DMS79 treated with DMSO at 0.1 percent for 48 hours (cell line): Measurements from ENCODE around the gene CHIA.
"Not testable (repeated sequence)": the region's sequence is repeated elsewhere in the genome, so short reads cannot be mapped to it uniquely, and the experiment has no call there.

Experiments
- DNase-seq: peaks from one replicate; lab custom pipeline; 2025; lab: John Stamatoyannopoulos, UW

The CHIA gene

GRCh38 chr1:111285879-111286278 is 4.8 kb upstream of the CHIA start:
- no peak for DNase-seq

- no peak for DNase-seq
Observed at GRCh38 chr1:111286912-111287311, 3.7 kb upstream of the CHIA start.

GRCh38 chr1:111289371-111289770 is 1.3 kb upstream of the CHIA start:
- no peak for DNase-seq

- DNase-seq, result no peak
Observed at GRCh38 chr1:111290104-111290503, 547 bp upstream of the CHIA start.

- no peak for DNase-seq
Observed at GRCh38 chr1:111294390-111294789, 3.7 kb downstream of the CHIA start.

- DNase-seq, result no peak
Observed at GRCh38 chr1:111302374-111302773, 11.7 kb downstream of the CHIA start.

- no peak for DNase-seq
Observed at GRCh38 chr1:111309690-111310089, 19.0 kb downstream of the CHIA start.

- DNase-seq, result no peak
Observed at GRCh38 chr1:111318523-111318922, 27.9 kb downstream of the CHIA start.

- no peak for DNase-seq
Observed at GRCh38 chr1:111320066-111320879, 29.6 kb downstream of the CHIA start.

GRCh38 chr1:111323231-111323630 is 32.6 kb downstream of the CHIA start:
- DNase-seq, result no peak

GRCh38 chr1:111332190-111332589 is 41.5 kb downstream of the CHIA start:
- no peak for DNase-seq

GRCh38 chr1:111334169-111334568 is 43.5 kb downstream of the CHIA start:
- DNase-seq, result peak; percentile 32

- DNase-seq, result not testable (repeated sequence)
Observed at GRCh38 chr1:111335214-111335877, 44.7 kb downstream of the CHIA start.

- DNase-seq, result not testable (repeated sequence)
Observed at GRCh38 chr1:111338849-111339248, 48.2 kb downstream of the CHIA start.

GRCh38 chr1:111346089-111346885 is 55.6 kb downstream of the CHIA start:
- peak; percentile 90 for DNase-seq

- no peak for DNase-seq
Observed at GRCh38 chr1:111347026-111347425, 56.4 kb downstream of the CHIA start.

GRCh38 chr1:111351700-111352099 is 61.0 kb downstream of the CHIA start:
- DNase-seq, result no peak

GRCh38 chr1:111354584-111354983 is 63.9 kb downstream of the CHIA start:
- no peak for DNase-seq

- DNase-seq, result no peak
Observed at GRCh38 chr1:111358964-111359363, 68.3 kb downstream of the CHIA start.

GRCh38 chr1:111359376-111359775 is 68.7 kb downstream of the CHIA start:
- no peak for DNase-seq

- DNase-seq, result not testable (repeated sequence)
Observed at GRCh38 chr1:111360257-111360656, 69.6 kb downstream of the CHIA start.

GRCh38 chr1:111361761-111362160 is 71.1 kb downstream of the CHIA start:
- no peak for DNase-seq

- peak; percentile 35 for DNase-seq
Observed at GRCh38 chr1:111364690-111365089, 74.0 kb downstream of the CHIA start.
